ENCODE measurements around the gene CNOT3.
"Not testable (repeated sequence)": the region's sequence is repeated elsewhere in the genome, so short reads cannot be mapped to it uniquely, and the experiment has no call there.

The CNOT3 gene

DNA sequence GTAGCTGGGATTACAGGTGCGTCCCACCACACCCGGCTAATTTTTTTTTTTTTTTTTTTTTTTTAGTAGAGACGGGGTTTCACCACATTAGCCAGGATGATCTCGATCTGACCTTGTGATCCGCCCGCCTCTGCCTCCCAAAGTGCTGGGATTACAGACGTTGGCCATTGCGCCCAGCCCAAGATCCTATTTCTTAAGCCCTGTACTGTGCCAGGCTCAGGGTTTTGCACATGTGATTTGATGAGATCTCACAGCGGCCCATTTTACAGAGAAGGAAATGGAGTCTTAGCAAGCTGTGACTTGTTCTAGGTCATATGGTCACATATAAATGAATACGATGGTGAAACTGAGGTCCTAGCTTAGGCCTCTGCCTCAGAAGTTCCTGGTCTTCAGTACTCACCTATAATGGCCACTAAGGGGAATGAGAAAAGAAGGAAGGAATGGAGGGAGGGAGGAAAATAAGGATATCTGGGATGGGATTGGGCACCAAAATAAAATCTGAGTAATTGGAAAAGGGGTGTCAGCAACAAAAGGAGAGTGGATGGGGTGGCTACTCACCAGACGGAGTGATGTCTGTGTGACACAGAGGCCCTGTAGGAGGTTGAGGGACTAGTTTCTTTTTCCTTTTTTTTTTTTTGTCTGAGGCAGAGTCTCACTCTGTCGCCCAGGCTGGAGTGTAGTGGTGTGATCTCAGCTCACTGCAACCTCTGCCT, 38.2 kb upstream of the CNOT3 start:
- no peak overlapping the region for H3K4me3 ChIP-seq (ENCODE audit: low read depth, low read length)
- peaks cover 0 to 3% of the 10 kb centered on the region in 2 experiments; a peak in 1 of 3 replicates for H3K36me3 ChIP-seq (ENCODE audit: control insufficient read depth in 2 of 2, insufficient read depth in 1 of 2, low read length in 2 of 2)
- ChIA-PET POLR2A (interaction anchor here (1.2 kb wide), 1 partner anchor 20 kb away, joined by 3 read pairs; no protein-coding TSS in a partner anchor), CTCF (interaction anchor here (0.9 kb wide), 1 partner anchor 68 kb away, joined by 4 read pairs; no protein-coding TSS in a partner anchor)
- H3K9me3 ChIP-seq (ENCODE audit: control insufficient read depth, insufficient read depth, low read depth, low read length): no peaks in the 10 kb centered on the region
- TF ChIP-seq, protein P1, sequence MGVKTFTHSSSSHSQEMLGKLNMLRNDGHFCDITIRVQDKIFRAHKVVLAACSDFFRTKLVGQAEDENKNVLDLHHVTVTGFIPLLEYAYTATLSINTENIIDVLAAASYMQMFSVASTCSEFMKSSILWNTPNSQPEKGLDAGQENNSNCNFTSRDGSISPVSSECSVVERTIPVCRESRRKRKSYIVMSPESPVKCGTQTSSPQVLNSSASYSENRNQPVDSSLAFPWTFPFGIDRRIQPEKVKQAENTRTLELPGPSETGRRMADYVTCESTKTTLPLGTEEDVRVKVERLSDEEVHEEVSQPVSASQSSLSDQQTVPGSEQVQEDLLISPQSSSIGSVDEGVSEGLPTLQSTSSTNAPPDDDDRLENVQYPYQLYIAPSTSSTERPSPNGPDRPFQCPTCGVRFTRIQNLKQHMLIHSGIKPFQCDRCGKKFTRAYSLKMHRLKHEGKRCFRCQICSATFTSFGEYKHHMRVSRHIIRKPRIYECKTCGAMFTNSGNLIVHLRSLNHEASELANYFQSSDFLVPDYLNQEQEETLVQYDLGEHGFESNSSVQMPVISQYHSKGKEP (tag by site-specific recombination; IDR thresholded peaks at IDR 0.05): no peak
- TF ChIP-seq ZBTB20 (tag by site-specific recombination; IDR thresholded peaks at IDR 0.05) (no peak), ZNF624 (tag by site-specific recombination; IDR thresholded peaks at IDR 0.05) (no peak), TCF7L2 (IDR thresholded peaks at IDR 0.05; ENCODE audit: borderline replicate concordance, low read depth, low read length) (no peak), ZNF521 (tag by site-specific recombination; IDR thresholded peaks at IDR 0.05) (no peak), ZNF529 (tag by site-specific recombination; IDR thresholded peaks at IDR 0.05; ENCODE audit: insufficient replicate concordance) (no peak), ZNF561 (tag by site-specific recombination; IDR thresholded peaks at IDR 0.05; ENCODE audit: borderline replicate concordance) (no peak), ZNF610 (tag by site-specific recombination; IDR thresholded peaks at IDR 0.05; ENCODE audit: borderline replicate concordance) (no peak), ZNF239 (tag by site-specific recombination; IDR thresholded peaks at IDR 0.05) (no peak), ZNF747 (tag by site-specific recombination; IDR thresholded peaks at IDR 0.05) (no peak), ZNF670 (tag by site-specific recombination; IDR thresholded peaks at IDR 0.05; ENCODE audit: low read depth) (no peak), ZNF664 (tag by site-specific recombination; IDR thresholded peaks at IDR 0.05) (no peak), ZNF549 (tag by site-specific recombination; IDR thresholded peaks at IDR 0.05) (no peak), ZNF175 (tag by site-specific recombination; IDR thresholded peaks at IDR 0.05) (no peak), YY1 (tag by site-specific recombination; IDR thresholded peaks at IDR 0.05) (no peak), REPIN1 (tag by site-specific recombination; IDR thresholded peaks at IDR 0.05; ENCODE audit: low read depth) (no peak), ZNF169 (tag by site-specific recombination; IDR thresholded peaks at IDR 0.05) (no peak)
- TF ChIP-seq, protein P2, sequence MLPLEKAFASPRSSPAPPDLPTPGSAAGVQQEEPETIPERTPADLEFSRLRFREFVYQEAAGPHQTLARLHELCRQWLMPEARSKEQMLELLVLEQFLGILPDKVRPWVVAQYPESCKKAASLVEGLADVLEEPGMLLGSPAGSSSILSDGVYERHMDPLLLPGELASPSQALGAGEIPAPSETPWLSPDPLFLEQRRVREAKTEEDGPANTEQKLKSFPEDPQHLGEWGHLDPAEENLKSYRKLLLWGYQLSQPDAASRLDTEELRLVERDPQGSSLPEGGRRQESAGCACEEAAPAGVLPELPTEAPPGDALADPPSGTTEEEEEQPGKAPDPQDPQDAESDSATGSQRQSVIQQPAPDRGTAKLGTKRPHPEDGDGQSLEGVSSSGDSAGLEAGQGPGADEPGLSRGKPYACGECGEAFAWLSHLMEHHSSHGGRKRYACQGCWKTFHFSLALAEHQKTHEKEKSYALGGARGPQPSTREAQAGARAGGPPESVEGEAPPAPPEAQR (tag by site-specific recombination; IDR thresholded peaks at IDR 0.05): no peak
- TF ChIP-seq, protein P3, sequence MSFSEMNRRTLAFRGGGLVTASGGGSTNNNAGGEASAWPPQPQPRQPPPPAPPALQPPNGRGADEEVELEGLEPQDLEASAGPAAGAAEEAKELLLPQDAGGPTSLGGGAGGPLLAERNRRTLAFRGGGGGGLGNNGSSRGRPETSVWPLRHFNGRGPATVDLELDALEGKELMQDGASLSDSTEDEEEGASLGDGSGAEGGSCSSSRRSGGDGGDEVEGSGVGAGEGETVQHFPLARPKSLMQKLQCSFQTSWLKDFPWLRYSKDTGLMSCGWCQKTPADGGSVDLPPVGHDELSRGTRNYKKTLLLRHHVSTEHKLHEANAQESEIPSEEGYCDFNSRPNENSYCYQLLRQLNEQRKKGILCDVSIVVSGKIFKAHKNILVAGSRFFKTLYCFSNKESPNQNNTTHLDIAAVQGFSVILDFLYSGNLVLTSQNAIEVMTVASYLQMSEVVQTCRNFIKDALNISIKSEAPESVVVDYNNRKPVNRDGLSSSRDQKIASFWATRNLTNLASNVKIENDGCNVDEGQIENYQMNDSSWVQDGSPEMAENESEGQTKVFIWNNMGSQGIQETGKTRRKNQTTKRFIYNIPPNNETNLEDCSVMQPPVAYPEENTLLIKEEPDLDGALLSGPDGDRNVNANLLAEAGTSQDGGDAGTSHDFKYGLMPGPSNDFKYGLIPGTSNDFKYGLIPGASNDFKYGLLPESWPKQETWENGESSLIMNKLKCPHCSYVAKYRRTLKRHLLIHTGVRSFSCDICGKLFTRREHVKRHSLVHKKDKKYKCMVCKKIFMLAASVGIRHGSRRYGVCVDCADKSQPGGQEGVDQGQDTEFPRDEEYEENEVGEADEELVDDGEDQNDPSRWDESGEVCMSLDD (tag by site-specific recombination; IDR thresholded peaks at IDR 0.05): no peak
- H3K27ac ChIP-seq (ENCODE audit: extremely low read depth, low read depth, low read length): no peak overlapping the region
- peaks cover under 1% of the 10 kb centered on the region; the same call in 1 of the 2 replicates for H3K4me1 ChIP-seq (ENCODE audit: control insufficient read depth, insufficient read depth, low read length)

DNA sequence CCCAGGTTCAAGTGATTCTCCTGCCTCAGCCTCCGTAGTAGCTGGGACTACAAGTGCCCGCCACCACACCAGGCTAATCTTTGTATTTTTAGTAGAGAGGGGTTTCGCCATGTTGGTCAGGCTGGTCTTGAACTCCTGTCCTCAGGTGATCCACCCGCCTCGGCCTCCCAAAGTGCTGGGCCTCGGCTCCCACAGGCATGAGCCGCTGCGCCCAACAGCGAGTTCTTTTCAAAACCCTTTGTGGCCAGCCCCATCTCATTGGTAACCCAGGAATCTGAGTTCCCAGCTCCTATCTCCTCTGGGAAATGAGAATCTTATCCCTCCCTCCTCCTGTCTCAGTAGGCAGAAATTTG, 37.7 kb upstream of the CNOT3 start:
- H3K4me3 ChIP-seq (ENCODE audit: low read depth, low read length); H3K27ac ChIP-seq (ENCODE audit: extremely low read depth, low read depth, low read length); H3K9me3 ChIP-seq (ENCODE audit: control insufficient read depth, insufficient read depth, low read depth, low read length); H3K4me1 ChIP-seq (ENCODE audit: control insufficient read depth, insufficient read depth, low read length); POLR2A ChIA-PET; H3K36me3 ChIP-seq (ENCODE audit: control insufficient read depth in 2 of 2, insufficient read depth in 1 of 2, low read length in 2 of 2): not testable (repeated sequence)
- TF ChIP-seq ZBTB20 (tag by site-specific recombination; IDR thresholded peaks at IDR 0.05): 0 out of 2 replicates have a peak, but pooled peaks have one; percentile 30
- CTCF ChIA-PET: interaction anchor here (0.6 to 0.9 kb wide), 2 partner anchors 68 to 305 kb away, joined by 3 to 4 read pairs; no protein-coding TSS in a partner anchor
